GM12878 (cell line): ENCODE results near the gene LRRK1. TPM values are rescaled to one million over a fixed set of nuclear protein-coding genes. Genes with fewer than 3 reads are reported as not detected.

Source experiments
- ATAC-seq: fragments of 200-7000 bp; cut with Tn5 transposase; 3 replicates; pipeline ENCODE4 v1.9.1; 2020; ENCODE audit warnings: mild to moderate bottlenecking, moderate library complexity
- BruUV-seq: library from RNA; stranded (reverse); fragments of 400-500 nt; replicated peaks from 2 replicates; lab custom pipeline; 2021; lab: Mats Ljungman, UMichigan
- CTCF ChIA-PET: fragments of 300-600 bp; sonication (Branson Sonifier 250); formaldehyde crosslinking; extraction: SDS; loops from one replicate; lab custom pipeline; 2021; ENCODE audit warnings: inconsistent platforms; lab: Yijun Ruan, JAX
- POLR2A ChIA-PET: fragments of 350-600 bp; formaldehyde crosslinking; extraction: SDS; loops from one replicate; lab custom pipeline; 2021; ENCODE audit warnings: inconsistent platforms; lab: Charles Lee
- RAD21 ChIA-PET: fragments of 300-600 bp; sonication (Branson Sonifier 250); formaldehyde crosslinking; loops from one replicate; lab custom pipeline; 2023; ENCODE audit warnings: antibody characterized with exemption; ENCODE audit not compliant: unreplicated experiment; lab: Charles Lee
- SMC1A ChIA-PET: fragments of 300-600 bp; sonication (Branson Sonifier 250); formaldehyde crosslinking; loops from one replicate; lab custom pipeline; 2023; ENCODE audit not compliant: unreplicated experiment, uncharacterized antibody; lab: Charles Lee
- DNase-seq: peaks from one replicate; pipeline ENCODE4 v3.0.0-alpha.2; 2011; ENCODE audit warnings: low read depth, low spot score
- FAIRE-seq: peaks from 3 replicates; lab custom pipeline; 2011; peaks lifted over from hg19 to GRCh38; lab: Jason Lieb, UNC
- H2AFZ ChIP-seq: 2 replicates; pipeline ENCODE4 v1.6.0; 2011; ENCODE audit warnings: low read depth, low read length, control low read depth; ENCODE audit not compliant: control insufficient read depth
- H3K27ac ChIP-seq: 2 replicates; pipeline ENCODE4 v1.5.1; 2011; ENCODE audit warnings: control low read depth; ENCODE audit not compliant: control insufficient read depth, insufficient read depth
- H3K27me3 ChIP-seq, 2 experiments: replicated peaks in 1 of 2; 2 replicates each; pipeline versions ENCODE4 v1.6.0 to v1.6.1; 2011; ENCODE audit warnings: low read length in 1 of 2; ENCODE audit not compliant: control insufficient read depth in 2 of 2, insufficient read depth in 2 of 2
- H3K36me3 ChIP-seq, 2 experiments: 2 replicates each; pipeline ENCODE4 v1.5.1; 2011; ENCODE audit warnings: low read length in 1 of 2; ENCODE audit not compliant: control insufficient read depth in 2 of 2, insufficient read depth in 2 of 2
- H3K4me1 ChIP-seq: 2 replicates; pipeline ENCODE4 v1.6.1; 2011; ENCODE audit warnings: mild to moderate bottlenecking, low read length, moderate library complexity, mixed read lengths; ENCODE audit not compliant: control insufficient read depth, insufficient read depth
- H3K4me2 ChIP-seq: 2 replicates; pipeline ENCODE4 v1.6.0; 2011; ENCODE audit warnings: control low read depth; ENCODE audit not compliant: control insufficient read depth, insufficient read depth
- H3K4me3 ChIP-seq: fragments of 200-600 bp; sonication (generic); 2 replicates; pipeline ENCODE4 v1.5.1; 2016
- H3K79me2 ChIP-seq: 2 replicates; pipeline ENCODE4 v1.6.0; 2011; ENCODE audit warnings: low read length; ENCODE audit not compliant: control insufficient read depth, insufficient read depth
- H3K9ac ChIP-seq: 2 replicates; pipeline ENCODE4 v1.8.0; 2011; ENCODE audit warnings: low read length, control low read depth, mixed read lengths; ENCODE audit not compliant: control insufficient read depth, insufficient read depth
- H3K9me3 ChIP-seq: replicated peaks from 3 replicates; pipeline ENCODE4 v1.5.1; 2011; ENCODE audit warnings: mild to moderate bottlenecking, low read length; ENCODE audit not compliant: control insufficient read depth, insufficient read depth
- H4K20me1 ChIP-seq: 2 replicates; pipeline ENCODE4 v1.6.0; 2011; ENCODE audit not compliant: control insufficient read depth, insufficient read depth
- IKZF2 ChIP-seq, 2 experiments: fragments of 450-650 bp; IDR thresholded peaks; 2 replicates each; pipeline ENCODE4 v1.6.1; 2017; ENCODE audit warnings: mild to moderate bottlenecking in 2 of 2, moderate library complexity in 2 of 2
- SPI1 ChIP-seq: IDR thresholded peaks from 2 replicates; pipeline ENCODE4 v1.6.1; 2011; ENCODE audit warnings: low read depth, mild to moderate bottlenecking, low read length, moderate library complexity, borderline replicate concordance; ENCODE audit not compliant: insufficient read depth
- SREBF2 ChIP-seq: IDR thresholded peaks from 2 replicates; pipeline ENCODE4 v1.6.1; 2012; ENCODE audit warnings: mild to moderate bottlenecking, low read length
- ZBTB33 ChIP-seq: fragments of 450-650 bp; IDR thresholded peaks from 2 replicates; pipeline ENCODE4 v1.6.1; 2017; ENCODE audit warnings: mild to moderate bottlenecking
- WGBS: methylation state at CpG from one replicate; pipeline ENCODE4 v1.1.6; 2016; ENCODE audit warnings: low lambda C conversion rate; ENCODE audit not compliant: insufficient replicate concordance, insufficient coverage; ENCODE audit errors: missing lambda C conversion rate; 5-methylcytosine and 5-hydroxymethylcytosine counted together
- in situ Hi-C: fragments of 300-500 bp; cut with MboI; formaldehyde crosslinking; loops from 9 replicates; pipeline ENCODE4 v1.14.3; 2018; ENCODE audit warnings: mixed read lengths
- intact Hi-C: fragments of 100-400 bp; cut with micrococcal nuclease; formaldehyde crosslinking; loops from one replicate; pipeline ENCODE4 v1.14.2; 2022; ENCODE audit not compliant: unreplicated experiment
- polyA plus RNA-seq, 11 experiments: library from polyadenylated mRNA; depleted of rRNA in 4 of 11; unstranded in 6 of 11; stranded (reverse) in 5 of 11; fragments of >200 nt; fragmentation: Nextera tagmentation in 4 of 11; fragmentation: Illumina TruSeq in 1 of 11; extraction: Ambion mirVana in 4 of 11; extraction: Trizol in 1 of 11; gene quantifications; 1 replicate in 1 of 11; 2 replicates in 10 of 11; pipeline versions ENCODE4 v1.2.1 to v1.2.3, GENCODE V29; 2011 to 2016; ENCODE audit warnings: inconsistent platforms in 2 of 11, missing spikeins in 2 of 11, low read depth in 1 of 11
- total RNA-seq, 4 experiments: library from RNA; depleted of rRNA in 3 of 4; stranded (reverse); fragments of >200 nt in 3 of 4; fragmentation: Illumina TruSeq in 1 of 4; extraction: Trizol in 1 of 4; gene quantifications; 2 replicates each; pipeline versions ENCODE4 v1.2.1 to v1.2.3, GENCODE V29; 2013 to 2021

Gene LRRK1
- total and polyA plus RNA-seq, 10 of the 15 experiments (the other 5 are each of a cell fraction or from before 2014, with no cell fraction given) = 2.2 to 58.3 (median 17.9) TPM

- Histone ChIP-seq H3K9me3 (peaks cover 3% of the 10 kb centered on the region), H3K9ac (no peak overlapping the region), H3K79me2 (peaks cover 14% of the 10 kb centered on the region), H4K20me1 (no peaks in the 10 kb centered on the region), H3K4me2 (no peak overlapping the region), H3K27me3 (no peaks in the 10 kb centered on the region)
- RAD21 ChIA-PET = no interaction called here
- 65% methylated on average over 5 of the region's 5 CpGs for WGBS
- 0 out of 3 replicates have a peak, but pooled peaks have one; percentile 28 for ATAC-seq
- BruUV-seq = no TSS peak
- TF ChIP-seq SPI1 (peak; percentile 51; the same call in 1 of the 2 replicates), SREBF2 (no peak)
- TF ChIP-seq, all 136 proteins: peak for 1
- H3K4me3 ChIP-seq = no peak overlapping the region
- H3K4me1 ChIP-seq = 0 out of 2 replicates have a peak, but pooled peaks cover 3% of the 10 kb centered on the region
- DNase-seq = no peak
- intact Hi-C loops (no loop called here), in situ Hi-C loops (no loop called here)
- ChIA-PET SMC1A (interaction anchor here (0.8 to 1.5 kb wide), 3 partner anchors 13 to 34 kb away, joined by 3 read pairs; no protein-coding TSS in a partner anchor), POLR2A (interaction anchor here (1.5 kb wide), 1 partner anchor 10 kb away, joined by 3 read pairs; no protein-coding TSS in a partner anchor), CTCF (no interaction called here)
- no peak overlapping the region for H3K27ac ChIP-seq
- H2AFZ ChIP-seq = no peak overlapping the region
- no peaks in the 10 kb centered on the region; a peak in 1 of 4 replicates for H3K36me3 ChIP-seq
- no peak for FAIRE-seq
These were observed 32.8 kb downstream of the LRRK1 start for GRCh38 chr15:100951965-100952364.

DNA sequence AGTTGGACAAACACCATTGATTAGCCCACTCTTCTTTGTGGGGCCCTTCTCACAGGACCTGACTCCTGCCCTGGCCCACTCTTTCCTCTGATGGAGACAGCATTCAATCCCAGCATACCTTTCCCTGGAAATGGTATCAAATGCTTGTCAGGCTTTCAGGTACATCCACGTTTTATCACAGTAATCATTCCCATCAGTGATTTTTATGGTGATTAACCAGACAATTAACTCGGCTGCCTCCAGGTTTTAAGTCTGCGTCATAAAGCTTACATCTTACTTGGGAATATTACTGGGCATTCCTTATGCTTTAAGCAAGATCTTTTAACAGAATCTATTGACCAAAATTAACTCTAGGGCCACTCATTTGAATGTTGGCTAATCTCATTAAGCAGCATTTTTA, 33.4 kb downstream of the LRRK1 start:
- peaks cover 3% of the 10 kb centered on the region for H3K9me3 ChIP-seq
- ChIA-PET RAD21 (no interaction called here), SMC1A (interaction anchor here (1.1 to 1.5 kb wide), 2 partner anchors 13 to 34 kb away, joined by 3 read pairs; no protein-coding TSS in a partner anchor), CTCF (no interaction called here), POLR2A (interaction anchor here (1.5 kb wide), 1 partner anchor 10 kb away, joined by 3 read pairs; no protein-coding TSS in a partner anchor)
- TF ChIP-seq IKZF2 (IDR thresholded peaks at IDR 0.05) = 0 out of 4 replicates have a peak, but pooled peaks of 1 of the 2 experiments have one; percentile 4
- TF ChIP-seq ZBTB33 = no peak
- H3K4me1 ChIP-seq = peaks cover 3% of the 10 kb centered on the region; the same call in 1 of the 2 replicates
- no peak overlapping the region for H2AFZ ChIP-seq
- no peaks in the 10 kb centered on the region for H4K20me1 ChIP-seq
- intact Hi-C loops (no loop called here), in situ Hi-C loops (no loop called here)
- DNase-seq (no peak), ATAC-seq (no peak), FAIRE-seq (no peak)
- no peak overlapping the region for H3K4me3 ChIP-seq
- WGBS = 98% methylated on average over 3 of the region's 3 CpGs
- H3K9ac ChIP-seq = no peak overlapping the region
- no peak overlapping the region for H3K4me2 ChIP-seq
- no peak overlapping the region for H3K27ac ChIP-seq
- H3K79me2 ChIP-seq = peaks cover 20% of the 10 kb centered on the region
- no TSS peak for BruUV-seq
- no peaks in the 10 kb centered on the region; a peak in 1 of 4 replicates for H3K36me3 ChIP-seq
- H3K27me3 ChIP-seq = no peaks in the 10 kb centered on the region
